DND-41 (cell line): ENCODE measurements around the gene PEAK1.

Source experiments
- ATAC-seq: fragments of 200-7000 bp; cut with Tn5 transposase; 3 replicates; pipeline ENCODE4 v1.9.1; 2021; ENCODE audit warnings: low read depth; ENCODE audit not compliant: insufficient read depth
- DNase-seq: peaks from one replicate; pipeline ENCODE4 v3.0.0-alpha.2; 2020
- H2AFZ ChIP-seq: 2 replicates; pipeline ENCODE4 v1.6.0; 2012; ENCODE audit warnings: low read depth, low read length
- H3K27ac ChIP-seq: 2 replicates; pipeline ENCODE4 v1.5.1; 2012; ENCODE audit warnings: low read length, inconsistent platforms
- H3K27me3 ChIP-seq: fragments of 200-600 bp; sonication (generic); 2 replicates; pipeline ENCODE4 v1.6.0; 2012; ENCODE audit warnings: low read length, mild to moderate bottlenecking, inconsistent platforms; ENCODE audit not compliant: insufficient read depth, poor library complexity
- H3K36me3 ChIP-seq: 2 replicates; pipeline ENCODE4 v1.5.1; 2012; ENCODE audit warnings: low read length, inconsistent platforms; ENCODE audit not compliant: insufficient read depth
- H3K4me1 ChIP-seq: 2 replicates; pipeline ENCODE4 v1.5.1; 2012; ENCODE audit warnings: mild to moderate bottlenecking, low read length; ENCODE audit not compliant: insufficient read depth
- H3K4me2 ChIP-seq: 2 replicates; pipeline ENCODE4 v1.6.0; 2012; ENCODE audit warnings: mild to moderate bottlenecking, moderate library complexity, low read length, inconsistent platforms; ENCODE audit not compliant: insufficient read depth
- H3K4me3 ChIP-seq, 2 experiments: fragments of 200-600 bp in 1 of 2; shearing (Covaris generic) in 1 of 2; 2 replicates each; pipeline ENCODE4 v1.5.1; 2012 to 2016; ENCODE audit warnings: inconsistent platforms in 2 of 2, low read length in 2 of 2, mild to moderate bottlenecking in 2 of 2, low read depth in 1 of 2, moderate library complexity in 1 of 2
- H3K79me2 ChIP-seq: 2 replicates; pipeline ENCODE4 v1.6.0; 2012; ENCODE audit warnings: low read length, inconsistent platforms; ENCODE audit not compliant: insufficient read depth
- H3K9ac ChIP-seq: 2 replicates; pipeline ENCODE4 v1.6.0; 2012; ENCODE audit warnings: low read depth, mild to moderate bottlenecking, inconsistent platforms, low read length, moderate library complexity
- H3K9me3 ChIP-seq: 2 replicates; pipeline ENCODE4 v1.5.1; 2012; ENCODE audit warnings: low read length, moderate library complexity, mild to moderate bottlenecking, inconsistent platforms; ENCODE audit not compliant: insufficient read depth, severe bottlenecking
- H4K20me1 ChIP-seq: 2 replicates; pipeline ENCODE4 v1.6.0; 2012; ENCODE audit warnings: low read length; ENCODE audit not compliant: insufficient read depth
- CTCF ChIP-seq: IDR thresholded peaks from 2 replicates; pipeline ENCODE4 v1.5.1; 2012; ENCODE audit warnings: borderline replicate concordance, low read length, moderate library complexity, mild to moderate bottlenecking; ENCODE audit not compliant: poor library complexity, severe bottlenecking; ENCODE audit errors: extremely low read depth
- EZH2 ChIP-seq: IDR thresholded peaks from 3 replicates; pipeline ENCODE4 v1.6.1; 2012; ENCODE audit warnings: borderline replicate concordance, low read depth, mild to moderate bottlenecking, moderate library complexity, low read length, inconsistent platforms; ENCODE audit not compliant: severe bottlenecking

The PEAK1 gene

GRCh38 chr15:77430213-77430612, 10.3 kb upstream of the PEAK1 start:
- no peaks in the 10 kb centered on the region for H3K36me3 ChIP-seq
- peaks cover under 1% of the 10 kb centered on the region; the same call in 1 of the 2 replicates for H4K20me1 ChIP-seq
- ATAC-seq = no peak
- H3K27me3 ChIP-seq = no peaks in the 10 kb centered on the region
- no peak overlapping the region for H3K9ac ChIP-seq
- H2AFZ ChIP-seq = no peak overlapping the region
- no peak for DNase-seq
- TF ChIP-seq EZH2 (no peak), CTCF (no peak)
- H3K27ac ChIP-seq = no peak overlapping the region
- H3K4me1 ChIP-seq = no peaks in the 10 kb centered on the region
- peaks cover 63% of the 10 kb centered on the region for H3K79me2 ChIP-seq
- no peak overlapping the region for H3K4me2 ChIP-seq
- no peaks in the 10 kb centered on the region for H3K9me3 ChIP-seq
- H3K4me3 ChIP-seq = no peak overlapping the region

- no peaks in the 10 kb centered on the region for H3K36me3 ChIP-seq
- TF ChIP-seq EZH2 = no peak
- H3K27ac ChIP-seq = no peak overlapping the region
- no peaks in the 10 kb centered on the region for H3K27me3 ChIP-seq
- no peak overlapping the region for H3K4me3 ChIP-seq
- no peaks in the 10 kb centered on the region for H3K9me3 ChIP-seq
- DNase-seq (no peak), ATAC-seq (no peak)
- H3K4me2 ChIP-seq = no peak overlapping the region
- peaks cover 7% of the 10 kb centered on the region; the same call in 1 of the 2 replicates for H4K20me1 ChIP-seq
- H2AFZ ChIP-seq = no peak overlapping the region
- H3K4me1 ChIP-seq = peaks cover 20% of the 10 kb centered on the region
- H3K9ac ChIP-seq = no peak overlapping the region
- peaks cover 87% of the 10 kb centered on the region for H3K79me2 ChIP-seq
These were observed 7.0 kb upstream of the PEAK1 start for GRCh38 chr15:77426871-77427270.

GRCh38 chr15:77426377-77426776, 6.5 kb upstream of the PEAK1 start:
- Histone ChIP-seq H4K20me1 (peaks cover 7% of the 10 kb centered on the region; the same call in 1 of the 2 replicates), H3K79me2 (peaks cover 87% of the 10 kb centered on the region)

GRCh38 chr15:77425104-77425503, 5.2 kb upstream of the PEAK1 start:
- no peak overlapping the region for H3K9ac ChIP-seq
- no peaks in the 10 kb centered on the region for H3K36me3 ChIP-seq
- TF ChIP-seq CTCF (no peak), EZH2 (no peak)
- no peak overlapping the region for H3K4me2 ChIP-seq
- no peak overlapping the region for H3K4me3 ChIP-seq
- peaks cover 7% of the 10 kb centered on the region; the same call in 1 of the 2 replicates for H4K20me1 ChIP-seq
- peaks cover 26% of the 10 kb centered on the region for H3K4me1 ChIP-seq
- no peak for ATAC-seq
- no peaks in the 10 kb centered on the region for H3K9me3 ChIP-seq
- no peak overlapping the region for H3K27ac ChIP-seq
- H3K27me3 ChIP-seq = no peaks in the 10 kb centered on the region
- DNase-seq = no peak
- H3K79me2 ChIP-seq = peaks cover 86% of the 10 kb centered on the region
- no peak overlapping the region for H2AFZ ChIP-seq

More at GRCh38 chr15:77426377-77426776, 6.5 kb upstream of the PEAK1 start:
- Histone ChIP-seq H3K4me3 (no peak overlapping the region), H3K9ac (no peak overlapping the region), H3K27me3 (no peaks in the 10 kb centered on the region), H3K36me3 (no peaks in the 10 kb centered on the region), H3K4me1 (peaks cover 25% of the 10 kb centered on the region), H3K9me3 (no peaks in the 10 kb centered on the region), H3K27ac (no peak overlapping the region), H2AFZ (no peak overlapping the region), H3K4me2 (no peak overlapping the region)
- no peak for DNase-seq
- TF ChIP-seq CTCF (no peak), EZH2 (no peak)
- ATAC-seq = no peak
